GM12878 (cell line): ENCODE data around the gene PRKAA1. TPM values are rescaled to one million over a fixed set of nuclear protein-coding genes. Genes with fewer than 3 reads are reported as not detected.
"Not testable (repeated sequence)": the region's sequence is repeated elsewhere in the genome, so short reads cannot be mapped to it uniquely, and the experiment has no call there.

ENCODE experiments used
- ATAC-seq: fragments of 200-7000 bp; cut with Tn5 transposase; 3 replicates; pipeline ENCODE4 v1.9.1; 2020; ENCODE audit warnings: mild to moderate bottlenecking, moderate library complexity
- BruUV-seq: library from RNA; stranded (reverse); fragments of 400-500 nt; replicated peaks from 2 replicates; lab custom pipeline; 2021; lab: Mats Ljungman, UMichigan
- CTCF ChIA-PET: fragments of 300-600 bp; sonication (Branson Sonifier 250); formaldehyde crosslinking; extraction: SDS; loops from one replicate; lab custom pipeline; 2021; ENCODE audit warnings: inconsistent platforms; lab: Yijun Ruan, JAX
- POLR2A ChIA-PET: fragments of 350-600 bp; formaldehyde crosslinking; extraction: SDS; loops from one replicate; lab custom pipeline; 2021; ENCODE audit warnings: inconsistent platforms; lab: Charles Lee
- RAD21 ChIA-PET: fragments of 300-600 bp; sonication (Branson Sonifier 250); formaldehyde crosslinking; loops from one replicate; lab custom pipeline; 2023; ENCODE audit warnings: antibody characterized with exemption; ENCODE audit not compliant: unreplicated experiment; lab: Charles Lee
- SMC1A ChIA-PET: fragments of 300-600 bp; sonication (Branson Sonifier 250); formaldehyde crosslinking; loops from one replicate; lab custom pipeline; 2023; ENCODE audit not compliant: unreplicated experiment, uncharacterized antibody; lab: Charles Lee
- DNase-seq: peaks from one replicate; pipeline ENCODE4 v3.0.0-alpha.2; 2011; ENCODE audit warnings: low read depth, low spot score
- FAIRE-seq: peaks from 3 replicates; lab custom pipeline; 2011; peaks lifted over from hg19 to GRCh38; lab: Jason Lieb, UNC
- H2AFZ ChIP-seq: 2 replicates; pipeline ENCODE4 v1.6.0; 2011; ENCODE audit warnings: low read depth, low read length, control low read depth; ENCODE audit not compliant: control insufficient read depth
- H3K27ac ChIP-seq: 2 replicates; pipeline ENCODE4 v1.5.1; 2011; ENCODE audit warnings: control low read depth; ENCODE audit not compliant: control insufficient read depth, insufficient read depth
- H3K27me3 ChIP-seq, 2 experiments: replicated peaks in 1 of 2; 2 replicates each; pipeline versions ENCODE4 v1.6.0 to v1.6.1; 2011; ENCODE audit warnings: low read length in 1 of 2; ENCODE audit not compliant: control insufficient read depth in 2 of 2, insufficient read depth in 2 of 2
- H3K36me3 ChIP-seq, 2 experiments: 2 replicates each; pipeline ENCODE4 v1.5.1; 2011; ENCODE audit warnings: low read length in 1 of 2; ENCODE audit not compliant: control insufficient read depth in 2 of 2, insufficient read depth in 2 of 2
- H3K4me1 ChIP-seq: 2 replicates; pipeline ENCODE4 v1.6.1; 2011; ENCODE audit warnings: mild to moderate bottlenecking, low read length, moderate library complexity, mixed read lengths; ENCODE audit not compliant: control insufficient read depth, insufficient read depth
- H3K4me2 ChIP-seq: 2 replicates; pipeline ENCODE4 v1.6.0; 2011; ENCODE audit warnings: control low read depth; ENCODE audit not compliant: control insufficient read depth, insufficient read depth
- H3K4me3 ChIP-seq: fragments of 200-600 bp; sonication (generic); 2 replicates; pipeline ENCODE4 v1.5.1; 2016
- H3K79me2 ChIP-seq: 2 replicates; pipeline ENCODE4 v1.6.0; 2011; ENCODE audit warnings: low read length; ENCODE audit not compliant: control insufficient read depth, insufficient read depth
- H3K9ac ChIP-seq: 2 replicates; pipeline ENCODE4 v1.8.0; 2011; ENCODE audit warnings: low read length, control low read depth, mixed read lengths; ENCODE audit not compliant: control insufficient read depth, insufficient read depth
- H3K9me3 ChIP-seq: replicated peaks from 3 replicates; pipeline ENCODE4 v1.5.1; 2011; ENCODE audit warnings: mild to moderate bottlenecking, low read length; ENCODE audit not compliant: control insufficient read depth, insufficient read depth
- H4K20me1 ChIP-seq: 2 replicates; pipeline ENCODE4 v1.6.0; 2011; ENCODE audit not compliant: control insufficient read depth, insufficient read depth
- DPF2 ChIP-seq: fragments of 450-650 bp; IDR thresholded peaks from 2 replicates; pipeline ENCODE4 v1.6.1; 2017; ENCODE audit warnings: mild to moderate bottlenecking
- MEF2A ChIP-seq: IDR thresholded peaks from 2 replicates; pipeline ENCODE4 v1.6.1; 2011; ENCODE audit warnings: low read depth, mild to moderate bottlenecking, low read length, moderate library complexity; ENCODE audit not compliant: insufficient read depth
- MYB ChIP-seq: fragments of 150-350 bp; IDR thresholded peaks from 2 replicates; pipeline ENCODE4 v1.6.1; 2014; ENCODE audit warnings: mild to moderate bottlenecking, low read depth, low read length, borderline replicate concordance
- MYC ChIP-seq: IDR thresholded peaks from 2 replicates; pipeline ENCODE4 v1.6.1; 2011; ENCODE audit warnings: mild to moderate bottlenecking, low read length, moderate library complexity, inconsistent platforms; ENCODE audit not compliant: insufficient read depth, insufficient replicate concordance, insufficient read length, severe bottlenecking
- NR2F1 ChIP-seq: fragments of 450-650 bp; conservative IDR thresholded peaks from 2 replicates; pipeline ENCODE4 v1.6.1; 2017; ENCODE audit warnings: mild to moderate bottlenecking
- POLR2A ChIP-seq: IDR thresholded peaks from 2 replicates; pipeline ENCODE4 v1.6.1; 2011; ENCODE audit warnings: low read depth, mild to moderate bottlenecking, low read length
- SMAD5 ChIP-seq: IDR thresholded peaks from 2 replicates; pipeline ENCODE4 v1.6.1; 2016; ENCODE audit warnings: antibody characterized with exemption, low read depth
- SREBF1 ChIP-seq: IDR thresholded peaks from 2 replicates; pipeline ENCODE4 v1.6.1; 2012; ENCODE audit warnings: mild to moderate bottlenecking, low read length
- WRNIP1 ChIP-seq: IDR thresholded peaks from 2 replicates; pipeline ENCODE4 v1.6.1; 2011; ENCODE audit warnings: low read depth, low read length, improper control_type of control experiment, borderline replicate concordance
- ZNF384 ChIP-seq: IDR thresholded peaks from 2 replicates; pipeline ENCODE4 v1.6.1; 2012; ENCODE audit warnings: low read depth, mild to moderate bottlenecking, low read length, improper control_type of control experiment, borderline replicate concordance
- WGBS: methylation state at CpG from one replicate; pipeline ENCODE4 v1.1.6; 2016; ENCODE audit warnings: low lambda C conversion rate; ENCODE audit not compliant: insufficient replicate concordance, insufficient coverage; ENCODE audit errors: missing lambda C conversion rate; 5-methylcytosine and 5-hydroxymethylcytosine counted together
- in situ Hi-C: fragments of 300-500 bp; cut with MboI; formaldehyde crosslinking; loops from 9 replicates; pipeline ENCODE4 v1.14.3; 2018; ENCODE audit warnings: mixed read lengths
- intact Hi-C: fragments of 100-400 bp; cut with micrococcal nuclease; formaldehyde crosslinking; loops from one replicate; pipeline ENCODE4 v1.14.2; 2022; ENCODE audit not compliant: unreplicated experiment
- polyA plus RNA-seq, 11 experiments: library from polyadenylated mRNA; depleted of rRNA in 4 of 11; unstranded in 6 of 11; stranded (reverse) in 5 of 11; fragments of >200 nt; fragmentation: Nextera tagmentation in 4 of 11; fragmentation: Illumina TruSeq in 1 of 11; extraction: Ambion mirVana in 4 of 11; extraction: Trizol in 1 of 11; gene quantifications; 1 replicate in 1 of 11; 2 replicates in 10 of 11; pipeline versions ENCODE4 v1.2.1 to v1.2.3, GENCODE V29; 2011 to 2016; ENCODE audit warnings: inconsistent platforms in 2 of 11, missing spikeins in 2 of 11, low read depth in 1 of 11
- total RNA-seq, 4 experiments: library from RNA; depleted of rRNA in 3 of 4; stranded (reverse); fragments of >200 nt in 3 of 4; fragmentation: Illumina TruSeq in 1 of 4; extraction: Trizol in 1 of 4; gene quantifications; 2 replicates each; pipeline versions ENCODE4 v1.2.1 to v1.2.3, GENCODE V29; 2013 to 2021
- TF ChIP-seq, protein P1 (sequence below): IDR thresholded peaks from 2 replicates; pipeline ENCODE4 v1.6.1; 2012; ENCODE audit warnings: low read depth, low read length, improper control_type of control experiment
- TF ChIP-seq, protein P2 (sequence below): fragments of 450-650 bp; formaldehyde crosslinking; IDR thresholded peaks from 2 replicates; pipeline ENCODE4 v1.4.0; 2020; ENCODE audit warnings: mild to moderate bottlenecking, moderate library complexity

Gene PRKAA1
- total and polyA plus RNA-seq, 10 of the 15 experiments (the other 5 are each of a cell fraction or from before 2014, with no cell fraction given), result 13.6 to 55.5 (median 29.6) TPM

DNA sequence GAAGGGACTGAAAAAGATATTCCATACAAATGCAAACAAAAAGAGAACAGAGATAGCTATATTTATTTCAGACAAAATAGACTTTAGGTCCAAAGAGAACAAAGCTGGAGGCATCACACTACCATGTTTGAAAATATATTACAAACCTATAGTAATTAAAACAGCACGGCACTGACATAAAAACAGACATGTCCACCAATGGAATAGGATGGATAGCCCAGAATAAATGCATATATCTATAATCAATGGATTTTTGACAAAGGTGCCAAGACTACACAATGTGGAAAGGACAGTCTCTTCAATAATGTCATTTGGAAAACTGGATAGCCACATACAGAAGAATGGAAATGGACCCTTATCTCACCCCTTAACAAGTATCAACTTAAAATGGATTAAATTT is 10.2 kb downstream of the PRKAA1 start (continued):
- no peak for TF ChIP-seq MEF2A

DNA sequence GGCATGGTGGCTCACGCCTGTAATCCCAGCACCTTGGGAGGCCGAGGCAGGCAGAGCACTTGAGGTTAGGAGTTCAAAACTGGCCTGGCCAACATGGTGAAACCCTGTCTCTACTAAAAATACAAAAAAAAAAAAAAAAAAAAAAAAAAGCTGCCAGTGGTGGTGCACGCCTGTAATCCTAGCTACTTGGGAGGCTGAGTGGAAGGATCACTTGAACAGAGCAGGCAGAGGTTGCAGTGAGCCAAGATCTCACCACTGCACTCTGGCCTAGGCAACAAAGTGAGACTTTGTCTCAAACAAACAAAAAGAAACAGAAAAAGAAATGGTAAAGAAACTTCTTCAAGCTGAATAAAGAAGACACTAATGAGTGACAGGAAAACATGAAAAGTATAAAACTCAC is 11.5 kb downstream of the PRKAA1 start:
- RAD21 ChIA-PET, intact Hi-C loops, H3K27me3 ChIP-seq, ATAC-seq, H3K9me3 ChIP-seq, H3K4me1 ChIP-seq, H3K27ac ChIP-seq, in situ Hi-C loops, H3K4me3 ChIP-seq, H3K9ac ChIP-seq, FAIRE-seq, H3K36me3 ChIP-seq, BruUV-seq, H2AFZ ChIP-seq, DNase-seq, H4K20me1 ChIP-seq, H3K4me2 ChIP-seq: not testable (repeated sequence)
- WGBS, result 100% methylated on average over 2 of the region's 3 CpGs
- POLR2A ChIA-PET, result interaction anchor here (1.5 kb wide), 1 partner anchor 8 kb away, joined by 3 read pairs; no protein-coding TSS in a partner anchor
- SMC1A ChIA-PET, result interaction anchor here (1.8 kb wide), 1 partner anchor 46 kb away, joined by 4 read pairs; no protein-coding TSS in a partner anchor
- peaks cover 42% of the 10 kb centered on the region for H3K79me2 ChIP-seq
- CTCF ChIA-PET, result interaction anchor here (1.2 to 1.6 kb wide), 2 partner anchors 9 to 27 kb away, joined by 3 read pairs; no protein-coding TSS in a partner anchor

DNA sequence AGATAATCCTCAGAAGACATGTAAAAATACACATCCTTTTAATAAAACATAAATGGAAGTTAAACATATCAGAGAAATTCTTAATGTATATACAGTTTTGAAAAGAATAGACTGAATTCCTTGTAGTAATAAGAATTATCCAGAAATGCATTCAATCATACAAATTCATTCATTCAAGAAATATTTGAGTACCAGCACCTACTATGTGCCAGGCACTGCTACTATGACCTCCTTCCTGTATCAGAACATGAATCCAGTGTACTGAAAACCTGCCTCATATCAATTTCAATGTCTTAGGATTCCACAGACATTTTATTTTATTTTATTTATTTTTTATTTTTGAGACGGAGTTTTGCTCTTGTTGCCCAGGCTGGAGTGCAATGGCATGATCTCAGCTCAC is 13.3 kb downstream of the PRKAA1 start:
- DNase-seq (no peak), FAIRE-seq (no peak), ATAC-seq (no peak)
- no TSS peak for BruUV-seq
- RAD21 ChIA-PET, result no interaction called here
- WGBS, result 94% methylated on average over 1 of the region's 1 CpG
- Histone ChIP-seq H3K36me3 (no peaks in the 10 kb centered on the region), H3K4me2 (no peak overlapping the region), H3K9ac (no peak overlapping the region), H4K20me1 (no peaks in the 10 kb centered on the region), H3K27me3 (no peaks in the 10 kb centered on the region), H3K9me3 (peaks cover 5% of the 10 kb centered on the region), H3K4me3 (no peak overlapping the region), H2AFZ (no peak overlapping the region), H3K4me1 (no peaks in the 10 kb centered on the region), H3K27ac (no peak overlapping the region), H3K79me2 (peaks cover 37% of the 10 kb centered on the region)
- POLR2A ChIA-PET, result no interaction called here
- in situ Hi-C loops, result no loop called here
- CTCF ChIA-PET, result interaction anchor here (1.4 kb wide), 1 partner anchor 8 kb away, joined by 5 read pairs; no protein-coding TSS in a partner anchor
- SMC1A ChIA-PET, result no interaction called here
- TF ChIP-seq POLR2A (no peak), NR2F1 (no peak), WRNIP1 (no peak), SMAD5 (no peak), MYB (no peak), ZNF384 (no peak), DPF2 (no peak), MYC (no peak), SREBF1 (no peak)
- TF ChIP-seq, protein P1, sequence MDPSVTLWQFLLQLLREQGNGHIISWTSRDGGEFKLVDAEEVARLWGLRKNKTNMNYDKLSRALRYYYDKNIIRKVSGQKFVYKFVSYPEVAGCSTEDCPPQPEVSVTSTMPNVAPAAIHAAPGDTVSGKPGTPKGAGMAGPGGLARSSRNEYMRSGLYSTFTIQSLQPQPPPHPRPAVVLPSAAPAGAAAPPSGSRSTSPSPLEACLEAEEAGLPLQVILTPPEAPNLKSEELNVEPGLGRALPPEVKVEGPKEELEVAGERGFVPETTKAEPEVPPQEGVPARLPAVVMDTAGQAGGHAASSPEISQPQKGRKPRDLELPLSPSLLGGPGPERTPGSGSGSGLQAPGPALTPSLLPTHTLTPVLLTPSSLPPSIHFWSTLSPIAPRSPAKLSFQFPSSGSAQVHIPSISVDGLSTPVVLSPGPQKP, result no peak
- TF ChIP-seq, protein P2, sequence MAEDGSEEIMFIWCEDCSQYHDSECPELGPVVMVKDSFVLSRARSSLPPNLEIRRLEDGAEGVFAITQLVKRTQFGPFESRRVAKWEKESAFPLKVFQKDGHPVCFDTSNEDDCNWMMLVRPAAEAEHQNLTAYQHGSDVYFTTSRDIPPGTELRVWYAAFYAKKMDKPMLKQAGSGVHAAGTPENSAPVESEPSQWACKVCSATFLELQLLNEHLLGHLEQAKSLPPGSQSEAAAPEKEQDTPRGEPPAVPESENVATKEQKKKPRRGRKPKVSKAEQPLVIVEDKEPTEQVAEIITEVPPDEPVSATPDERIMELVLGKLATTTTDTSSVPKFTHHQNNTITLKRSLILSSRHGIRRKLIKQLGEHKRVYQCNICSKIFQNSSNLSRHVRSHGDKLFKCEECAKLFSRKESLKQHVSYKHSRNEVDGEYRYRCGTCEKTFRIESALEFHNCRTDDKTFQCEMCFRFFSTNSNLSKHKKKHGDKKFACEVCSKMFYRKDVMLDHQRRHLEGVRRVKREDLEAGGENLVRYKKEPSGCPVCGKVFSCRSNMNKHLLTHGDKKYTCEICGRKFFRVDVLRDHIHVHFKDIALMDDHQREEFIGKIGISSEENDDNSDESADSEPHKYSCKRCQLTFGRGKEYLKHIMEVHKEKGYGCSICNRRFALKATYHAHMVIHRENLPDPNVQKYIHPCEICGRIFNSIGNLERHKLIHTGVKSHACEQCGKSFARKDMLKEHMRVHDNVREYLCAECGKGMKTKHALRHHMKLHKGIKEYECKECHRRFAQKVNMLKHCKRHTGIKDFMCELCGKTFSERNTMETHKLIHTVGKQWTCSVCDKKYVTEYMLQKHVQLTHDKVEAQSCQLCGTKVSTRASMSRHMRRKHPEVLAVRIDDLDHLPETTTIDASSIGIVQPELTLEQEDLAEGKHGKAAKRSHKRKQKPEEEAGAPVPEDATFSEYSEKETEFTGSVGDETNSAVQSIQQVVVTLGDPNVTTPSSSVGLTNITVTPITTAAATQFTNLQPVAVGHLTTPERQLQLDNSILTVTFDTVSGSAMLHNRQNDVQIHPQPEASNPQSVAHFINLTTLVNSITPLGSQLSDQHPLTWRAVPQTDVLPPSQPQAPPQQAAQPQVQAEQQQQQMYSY (CRISPR knock-in tag), result no peak
- intact Hi-C loops, result no loop called here
